ENCODE measurements around the gene USE1.
A peak's percentile ranks its signal among the peaks of the same experiment; 100 is the strongest.

Gene USE1

DNA sequence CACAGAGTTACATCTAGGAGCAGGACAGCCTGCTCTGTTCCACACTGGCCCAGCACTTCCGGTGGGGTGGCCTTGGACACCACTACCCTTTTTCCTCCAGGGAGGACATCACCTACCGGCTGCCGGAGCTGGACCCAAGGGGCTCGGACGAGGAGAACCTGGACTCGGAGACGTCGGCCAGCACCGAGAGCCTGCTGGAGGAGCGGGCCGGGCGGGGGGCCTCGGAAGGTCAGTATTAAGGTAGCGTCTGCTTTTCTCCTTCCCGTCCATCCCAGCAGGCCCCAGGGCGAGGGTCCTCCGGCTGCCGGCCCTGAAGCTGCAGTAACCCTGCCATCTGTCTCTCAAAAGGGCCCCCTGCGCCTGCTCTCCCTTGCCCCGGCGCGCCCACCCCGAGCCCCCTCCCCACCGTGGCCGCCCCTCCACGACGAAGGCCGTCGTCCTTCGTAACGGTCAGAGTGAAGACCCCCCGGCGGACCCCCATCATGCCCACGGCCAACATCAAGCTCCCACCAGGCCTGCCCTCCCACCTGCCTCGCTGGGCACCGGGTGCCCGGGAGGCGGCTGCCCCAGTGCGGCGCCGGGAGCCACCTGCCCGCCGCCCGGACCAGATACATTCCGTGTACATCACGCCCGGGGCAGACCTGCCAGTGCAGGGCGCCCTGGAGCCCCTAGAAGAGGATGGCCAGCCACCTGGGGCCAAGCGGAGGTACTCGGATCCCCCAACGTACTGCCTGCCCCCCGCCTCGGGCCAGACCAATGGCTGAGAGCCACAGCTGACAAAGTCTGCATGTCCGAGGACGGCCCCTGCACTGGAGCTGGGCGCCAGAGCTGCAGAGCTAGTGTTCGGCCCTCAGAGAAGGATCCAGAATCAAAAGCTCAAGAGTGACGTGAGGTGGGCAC, 3.4 kb upstream of the USE1 start:
- TF ChIP-seq JUND (IDR thresholded peaks at IDR 0.05; ENCODE audit: low read depth), result no peak
- DNase-seq (ENCODE audit: low read depth in 1 of 2, low spot score in 1 of 2), result no peak
- in situ Hi-C loops (cut with HindIII; ENCODE audit: low pct_unique_long_range_greater_than_20kb, low sequenced_read_pairs), result no loop called here

DNA sequence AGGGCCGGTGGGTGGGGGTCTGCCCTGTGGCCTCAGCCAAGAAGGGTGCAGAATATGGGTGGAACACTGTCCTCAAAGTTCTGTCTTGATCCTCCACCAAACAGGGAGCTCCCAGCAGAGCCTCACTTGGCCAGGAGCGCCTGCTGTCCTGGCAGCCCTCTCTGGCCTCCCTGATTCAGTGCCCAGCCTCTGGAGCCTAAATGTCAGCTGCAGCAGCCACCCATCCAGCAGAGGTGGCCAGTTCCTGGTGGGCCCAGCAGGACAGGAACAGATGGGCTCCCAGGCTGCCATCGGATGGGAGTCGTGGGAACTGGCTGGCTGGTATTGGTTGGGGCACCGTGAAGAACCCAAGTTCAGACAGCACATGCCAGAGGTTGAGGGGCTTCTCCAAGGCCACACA, 1.8 kb upstream of the USE1 start:
- TF ChIP-seq JUND (IDR thresholded peaks at IDR 0.05; ENCODE audit: low read depth), result no peak
- DNase-seq (ENCODE audit: low read depth in 1 of 2, low spot score in 1 of 2), result no peak
- in situ Hi-C loops (cut with HindIII; ENCODE audit: low pct_unique_long_range_greater_than_20kb, low sequenced_read_pairs), result no loop called here

DNA sequence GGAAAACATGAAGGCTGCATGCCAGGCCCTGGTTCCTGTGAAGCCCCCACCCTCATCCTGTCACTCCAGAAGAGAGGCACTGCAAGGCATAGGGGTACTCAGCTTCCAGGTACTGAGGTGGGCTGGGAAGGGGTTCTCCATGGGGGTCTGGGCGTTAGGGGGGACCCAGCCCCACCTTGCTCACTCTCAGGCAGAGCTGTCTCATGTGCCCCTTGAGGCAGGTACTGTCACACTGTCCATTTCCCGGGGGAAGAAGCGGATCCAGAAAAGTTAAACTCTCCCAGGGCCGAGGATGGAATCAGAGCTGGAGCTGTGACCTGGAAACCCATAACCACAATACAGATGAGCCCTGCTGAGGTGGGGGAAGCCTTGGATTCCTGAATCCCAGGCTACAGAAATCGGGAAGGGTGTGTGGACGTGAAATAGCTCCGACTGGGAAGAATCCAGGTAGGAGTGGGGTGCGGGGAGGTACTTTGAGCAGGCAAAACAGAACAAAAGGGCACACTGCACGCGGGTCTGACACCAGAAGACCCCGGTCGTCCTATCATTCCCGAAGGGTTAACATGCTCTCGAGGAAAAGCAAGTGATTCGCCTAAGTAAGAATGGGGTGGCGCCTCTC, 540 bp upstream of the USE1 start:
- in situ Hi-C loops (cut with HindIII; ENCODE audit: low pct_unique_long_range_greater_than_20kb, low sequenced_read_pairs), result no loop called here
- TF ChIP-seq JUND (IDR thresholded peaks at IDR 0.05; ENCODE audit: low read depth), result no peak
- no peak for DNase-seq (ENCODE audit: low read depth in 1 of 2, low spot score in 1 of 2)

DNA sequence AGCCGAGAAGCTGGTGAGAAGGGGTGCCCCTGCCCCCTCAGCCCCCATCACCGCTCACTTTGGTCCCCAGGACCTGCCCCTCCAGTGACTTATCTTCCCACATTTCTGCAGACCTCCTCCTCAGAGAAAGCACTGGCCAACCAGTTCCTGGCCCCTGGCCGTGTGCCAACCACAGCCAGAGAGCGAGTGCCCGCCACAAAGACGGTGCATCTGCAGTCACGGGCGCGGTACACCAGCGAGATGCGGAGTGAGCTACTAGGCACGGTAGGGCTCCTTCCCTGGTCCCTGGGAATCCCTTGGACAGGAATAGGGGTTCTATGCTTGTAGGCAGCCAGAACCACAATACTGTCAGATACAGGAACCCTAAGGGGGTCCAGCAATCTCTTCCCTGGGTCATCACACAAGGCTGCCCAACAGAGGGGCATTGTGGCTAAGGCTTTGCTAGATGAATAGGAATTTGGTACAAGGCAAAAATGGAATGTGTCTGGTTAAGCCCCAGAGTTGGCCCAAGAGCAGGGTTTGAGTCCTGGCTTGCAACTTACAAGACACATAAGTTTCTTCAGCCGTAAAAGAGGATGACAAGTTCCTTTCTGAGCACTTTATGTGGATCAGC, 1.0 kb downstream of the USE1 start:
- TF ChIP-seq JUND (IDR thresholded peaks at IDR 0.05; ENCODE audit: low read depth), result no peak
- in situ Hi-C loops (cut with HindIII; ENCODE audit: low pct_unique_long_range_greater_than_20kb, low sequenced_read_pairs), result no loop called here
- no peak for DNase-seq (ENCODE audit: low read depth in 1 of 2, low spot score in 1 of 2)

DNA sequence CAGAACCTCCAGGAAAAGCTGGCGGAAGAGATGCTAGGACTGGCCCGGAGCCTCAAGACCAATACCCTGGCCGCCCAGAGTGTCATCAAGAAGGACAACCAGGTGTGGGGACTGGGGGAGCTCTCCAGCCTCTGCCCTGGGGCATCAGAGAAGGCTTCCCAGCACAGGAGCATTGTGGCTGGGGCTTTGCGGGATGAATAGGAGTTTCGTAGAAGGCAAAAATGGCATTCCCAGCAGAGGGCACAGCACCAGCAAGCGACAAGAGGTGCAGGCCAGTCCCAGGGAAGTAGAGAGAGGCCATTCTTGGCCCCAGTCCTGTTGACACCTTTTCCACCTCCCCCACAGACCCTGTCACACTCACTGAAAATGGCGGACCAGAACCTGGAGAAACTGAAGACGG, 4.1 kb downstream of the USE1 start:
- TF ChIP-seq JUND (IDR thresholded peaks at IDR 0.05; ENCODE audit: low read depth), result no peak
- no peak for DNase-seq (ENCODE audit: low read depth in 1 of 2, low spot score in 1 of 2)
- in situ Hi-C loops (cut with HindIII; ENCODE audit: low pct_unique_long_range_greater_than_20kb, low sequenced_read_pairs), result no loop called here

DNA sequence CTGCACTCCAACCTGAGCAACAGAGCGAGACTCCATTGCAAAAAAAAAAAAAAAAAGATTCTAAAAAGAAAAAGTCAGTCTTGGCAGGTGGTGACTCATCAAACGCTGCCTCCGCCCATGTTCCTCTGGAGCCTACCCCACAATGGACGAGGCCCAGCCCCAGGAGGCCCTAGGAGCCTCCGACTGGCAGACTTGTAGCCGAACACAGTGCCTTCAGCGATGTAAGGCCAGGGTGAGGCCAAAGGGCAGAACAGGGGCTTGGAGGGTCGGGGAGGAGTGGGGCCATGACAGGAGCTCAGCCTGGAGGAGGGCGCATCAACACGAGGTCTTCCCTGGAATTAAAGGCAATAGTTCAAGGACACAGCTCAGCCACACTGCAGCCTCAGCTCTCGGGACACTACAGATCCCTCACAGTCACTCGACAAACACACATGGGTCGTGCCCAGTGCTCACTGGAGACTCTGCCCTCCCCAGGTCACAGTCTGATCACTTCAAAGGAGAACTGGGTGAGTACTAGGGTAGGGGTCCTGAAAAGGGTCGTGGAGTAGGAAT, 5.1 kb downstream of the USE1 start:
- DNase-seq (ENCODE audit: low read depth in 1 of 2, low spot score in 1 of 2), result no peak
- TF ChIP-seq JUND (IDR thresholded peaks at IDR 0.05; ENCODE audit: low read depth), result no peak
- in situ Hi-C loops (cut with HindIII; ENCODE audit: low pct_unique_long_range_greater_than_20kb, low sequenced_read_pairs), result no loop called here

DNA sequence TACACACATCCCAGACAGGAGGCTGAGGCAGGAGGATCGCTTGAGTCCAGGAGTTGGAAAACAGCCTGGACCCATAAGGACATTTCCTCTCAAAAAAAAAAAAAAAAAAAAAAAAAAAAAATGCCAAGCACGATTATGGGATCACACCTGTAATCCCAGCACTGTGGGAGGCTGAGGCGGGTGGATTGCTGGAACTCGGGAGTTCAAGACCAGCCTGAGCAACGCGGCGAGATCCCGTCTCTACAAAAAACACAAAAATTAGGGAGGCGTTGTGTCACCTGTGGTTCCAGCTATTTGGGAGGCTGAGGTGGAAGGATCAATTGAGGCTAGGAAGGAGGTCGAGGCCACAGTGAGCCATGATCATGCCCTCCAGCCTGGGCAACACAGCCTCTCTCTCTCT, 9.9 kb downstream of the USE1 start:
- in situ Hi-C loops (cut with HindIII; ENCODE audit: low pct_unique_long_range_greater_than_20kb, low sequenced_read_pairs), result no loop called here
- TF ChIP-seq JUND (IDR thresholded peaks at IDR 0.05; ENCODE audit: low read depth), result no peak

DNA sequence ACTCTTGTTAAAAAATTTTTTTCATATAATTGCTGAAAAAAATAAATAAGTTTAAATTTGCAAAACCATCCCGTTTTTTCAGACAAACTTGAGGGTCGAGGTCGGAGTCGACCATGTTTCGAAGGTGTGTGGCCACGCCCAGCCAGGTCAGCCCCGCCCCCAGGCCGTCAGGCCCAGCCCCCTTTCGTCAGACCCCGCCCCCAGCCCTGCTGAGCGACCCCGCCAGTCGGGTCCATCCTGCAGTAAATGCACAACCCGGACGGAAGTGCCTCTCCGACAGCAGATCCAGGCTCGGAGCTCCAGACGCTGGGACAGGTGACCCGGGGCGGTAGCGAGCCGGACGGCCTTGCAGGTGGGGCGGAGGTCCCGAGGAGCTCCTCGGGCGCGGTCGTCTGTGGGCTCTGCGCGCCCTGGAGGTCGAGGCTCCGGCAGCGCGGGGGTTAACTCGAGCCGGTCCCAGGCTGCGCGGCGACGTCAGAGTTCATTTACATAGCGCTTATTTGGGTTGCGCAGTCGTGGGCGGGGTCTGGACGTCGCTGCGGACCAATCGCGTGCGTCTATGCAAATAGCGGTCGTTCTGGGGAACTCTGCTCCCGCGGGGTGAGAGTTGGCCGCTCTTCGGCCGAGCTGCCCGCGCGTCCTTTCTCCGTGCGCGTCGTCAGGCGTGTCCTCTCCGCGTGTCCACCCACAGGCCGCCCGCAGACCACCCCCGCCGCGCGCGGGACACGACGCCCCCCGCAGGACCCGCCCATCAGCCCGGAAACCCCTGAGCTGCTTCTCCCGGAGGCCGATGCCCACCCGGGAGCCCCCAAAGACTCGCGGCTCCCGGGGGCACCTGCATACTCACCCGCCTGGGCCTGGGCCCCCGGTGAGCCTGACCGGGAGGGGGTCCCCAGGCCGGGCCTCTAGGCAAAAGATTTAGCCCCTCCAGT, 11.1 kb downstream of the USE1 start, which contains the start of gene OCEL1:
Gene OCEL1, plus strand, starts transcription at position 225 of the 932 bp plus-strand sequence. Its CDS starts 22 bp downstream, at position 247.
- no peak for TF ChIP-seq JUND (IDR thresholded peaks at IDR 0.05; ENCODE audit: low read depth)
- in situ Hi-C loops (cut with HindIII; ENCODE audit: low pct_unique_long_range_greater_than_20kb, low sequenced_read_pairs), result no loop called here
- peak; percentile 81 to 98 for DNase-seq (ENCODE audit: low read depth in 1 of 2, low spot score in 1 of 2)

More for the DNA sequence above, 9.9 kb downstream of the USE1 start:
- DNase-seq (ENCODE audit: low read depth in 1 of 2, low spot score in 1 of 2), result no peak

DNA sequence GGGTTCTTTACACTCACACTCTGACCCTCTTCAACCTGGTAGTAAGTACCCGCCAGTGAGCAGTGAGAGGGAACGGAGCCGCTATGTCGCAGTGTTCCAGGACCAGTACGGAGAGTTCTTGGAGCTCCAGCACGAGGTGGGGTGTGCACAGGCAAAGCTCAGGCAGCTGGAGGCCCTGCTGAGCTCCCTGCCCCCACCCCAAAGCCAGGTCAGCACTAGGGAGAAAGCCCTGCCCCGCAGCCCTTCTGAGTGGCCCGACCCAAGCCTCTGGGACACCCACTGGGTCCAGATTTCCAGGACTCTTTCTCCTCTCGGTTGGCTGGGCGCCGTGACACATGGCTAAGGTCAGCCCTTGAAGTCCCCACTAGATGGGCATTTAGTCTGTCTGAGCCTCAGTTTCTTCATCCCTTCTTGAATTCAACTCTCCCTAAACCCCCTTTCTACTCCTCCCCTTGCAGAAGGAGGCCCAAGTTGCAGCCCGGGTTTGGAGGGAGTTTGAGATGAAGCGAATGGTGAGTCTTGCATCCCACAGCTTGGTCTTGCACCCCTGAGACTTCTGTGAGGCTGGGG, 12.7 kb downstream of the USE1 start:
- TF ChIP-seq JUND (IDR thresholded peaks at IDR 0.05; ENCODE audit: low read depth), result no peak
- in situ Hi-C loops (cut with HindIII; ENCODE audit: low pct_unique_long_range_greater_than_20kb, low sequenced_read_pairs), result no loop called here
- DNase-seq (ENCODE audit: low read depth in 1 of 2, low spot score in 1 of 2), result no peak

DNA sequence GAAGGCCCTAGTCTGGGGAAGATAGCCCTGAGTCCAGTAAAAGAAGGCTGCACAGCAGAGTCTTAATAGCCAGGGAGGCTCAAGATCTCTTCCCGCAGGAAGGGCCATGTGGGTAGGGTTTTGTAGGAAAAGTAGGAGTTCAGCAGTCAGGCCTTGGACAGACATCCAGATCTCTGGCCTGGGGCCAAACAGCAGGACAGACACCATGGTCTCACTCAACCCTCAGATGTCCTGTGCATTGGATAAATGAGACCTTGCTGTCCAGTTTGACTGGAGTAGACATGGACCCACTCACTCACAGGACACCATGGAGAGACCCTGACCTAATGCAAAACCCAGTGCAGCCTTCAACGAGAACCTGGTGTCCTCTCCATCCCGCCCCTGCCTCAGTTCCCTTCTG, 14.7 kb downstream of the USE1 start:
- DNase-seq (ENCODE audit: low read depth in 1 of 2, low spot score in 1 of 2), result no peak
- in situ Hi-C loops (cut with HindIII; ENCODE audit: low pct_unique_long_range_greater_than_20kb, low sequenced_read_pairs), result no loop called here
- TF ChIP-seq JUND (IDR thresholded peaks at IDR 0.05; ENCODE audit: low read depth), result no peak

DNA sequence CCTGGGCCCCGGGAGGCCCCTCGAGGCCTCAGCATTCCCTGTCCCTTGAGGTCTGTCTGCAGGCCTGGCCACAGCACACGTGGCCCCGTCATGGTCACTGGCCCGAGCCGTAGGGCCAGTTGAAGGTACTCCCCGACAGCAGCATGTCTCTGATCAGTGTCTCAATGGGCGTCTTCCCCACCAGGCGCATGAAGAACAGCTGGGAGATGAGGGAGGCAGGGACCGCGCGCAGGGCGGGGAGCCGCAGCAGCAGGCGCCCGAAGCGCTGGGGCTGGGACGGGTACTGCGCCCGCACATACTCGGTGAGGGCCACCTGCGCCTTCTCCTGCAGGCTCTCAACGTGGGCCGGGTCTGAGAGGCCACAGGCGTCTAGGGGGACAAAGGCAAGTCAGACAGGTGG, 17.1 kb downstream of the USE1 start:
- no peak for DNase-seq (ENCODE audit: low read depth in 1 of 2, low spot score in 1 of 2)
- TF ChIP-seq JUND (IDR thresholded peaks at IDR 0.05; ENCODE audit: low read depth), result no peak
- in situ Hi-C loops (cut with HindIII; ENCODE audit: low pct_unique_long_range_greater_than_20kb, low sequenced_read_pairs), result no loop called here

All from T47D (cell line).